SK-MEL-5 (cell line): Measurements from ENCODE around the gene ADAM29. TPM values are rescaled to one million over a fixed set of nuclear protein-coding genes. Genes with fewer than 3 reads are reported as not detected.

Experiments used
- small RNA-seq, 2 experiments: library from RNA; depleted of rRNA; stranded (forward); fragments of <200 nt; gene quantifications; one replicate each; pipeline ENCODE3, GENCODE V24; 2014
- total RNA-seq: library from RNA; depleted of rRNA; stranded (reverse); fragments of >200 nt; shearing (Covaris generic); gene quantifications from 2 replicates; pipeline ENCODE4 v1.2.3, GENCODE V29; 2014; rRNA removed

Gene ADAM29
- total RNA-seq, 1 experiment from 2014 or later, result not detected

Small RNA genes lying within 50 kb of the gene (small RNA-seq; reads per million reads assigned to genes)
- 0 reads per million in 2 experiments for gene AC105914.1

Other genes starting within 250 kb of the ADAM29 start
- gene GLRA3, start 89.1 kb upstream of the ADAM29 start, total RNA-seq, result not detected in 2 replicates